ENCODE results near the gene SPG11.
A peak's percentile ranks its signal among the peaks of the same experiment; 100 is the strongest.

SPG11 gene

GRCh38 chr15:44584162-44584749 lies 79.2 kb downstream of the SPG11 start:
- no peak for DNase-seq (ENCODE audit: low spot score)
- TF ChIP-seq CTCF (IDR thresholded peaks at IDR 0.05; ENCODE audit: borderline replicate concordance, control extremely low read depth, extremely low read depth, insufficient read depth, missing control alignments) = peak; percentile 46
- in situ Hi-C loops (cut with MboI; ENCODE audit: low sequenced_read_pairs, unreplicated experiment) = loop anchor here (10.0 kb wide), 1 partner anchor 151 kb away; the partner anchor contains the start of gene TRIM69

- no peak for DNase-seq (ENCODE audit: low spot score)
- TF ChIP-seq CTCF (IDR thresholded peaks at IDR 0.05; ENCODE audit: borderline replicate concordance, control extremely low read depth, extremely low read depth, insufficient read depth, missing control alignments) = no peak
- in situ Hi-C loops (cut with MboI; ENCODE audit: low sequenced_read_pairs, unreplicated experiment) = loop anchor here (10.0 kb wide), 1 partner anchor 155 kb away; the partner anchor contains the start of gene TRIM69
These were observed 83.4 kb downstream of the SPG11 start for GRCh38 chr15:44580105-44580504.

- no peak for DNase-seq (ENCODE audit: low spot score)
- in situ Hi-C loops (cut with MboI; ENCODE audit: low sequenced_read_pairs, unreplicated experiment) = no loop called here
- TF ChIP-seq CTCF (IDR thresholded peaks at IDR 0.05; ENCODE audit: borderline replicate concordance, control extremely low read depth, extremely low read depth, insufficient read depth, missing control alignments) = no peak
These were observed 88.7 kb downstream of the SPG11 start for GRCh38 chr15:44574734-44575133.

GRCh38 chr15:44573386-44573785 lies 90.1 kb downstream of the SPG11 start:
- in situ Hi-C loops (cut with MboI; ENCODE audit: low sequenced_read_pairs, unreplicated experiment) = no loop called here
- no peak for TF ChIP-seq CTCF (IDR thresholded peaks at IDR 0.05; ENCODE audit: borderline replicate concordance, control extremely low read depth, extremely low read depth, insufficient read depth, missing control alignments)
- no peak for DNase-seq (ENCODE audit: low spot score)

GRCh38 chr15:44570361-44570760 lies 93.1 kb downstream of the SPG11 start:
- TF ChIP-seq CTCF (IDR thresholded peaks at IDR 0.05; ENCODE audit: borderline replicate concordance, control extremely low read depth, extremely low read depth, insufficient read depth, missing control alignments) = no peak
- no peak for DNase-seq (ENCODE audit: low spot score)
- in situ Hi-C loops (cut with MboI; ENCODE audit: low sequenced_read_pairs, unreplicated experiment) = no loop called here

GRCh38 chr15:44569316-44569715 lies 94.1 kb downstream of the SPG11 start:
- in situ Hi-C loops (cut with MboI; ENCODE audit: low sequenced_read_pairs, unreplicated experiment) = no loop called here
- no peak for TF ChIP-seq CTCF (IDR thresholded peaks at IDR 0.05; ENCODE audit: borderline replicate concordance, control extremely low read depth, extremely low read depth, insufficient read depth, missing control alignments)
- no peak for DNase-seq (ENCODE audit: low spot score)

Data from GM13976 (cell line).